Measurements from ENCODE around the gene AFP.

Gene AFP

DNA sequence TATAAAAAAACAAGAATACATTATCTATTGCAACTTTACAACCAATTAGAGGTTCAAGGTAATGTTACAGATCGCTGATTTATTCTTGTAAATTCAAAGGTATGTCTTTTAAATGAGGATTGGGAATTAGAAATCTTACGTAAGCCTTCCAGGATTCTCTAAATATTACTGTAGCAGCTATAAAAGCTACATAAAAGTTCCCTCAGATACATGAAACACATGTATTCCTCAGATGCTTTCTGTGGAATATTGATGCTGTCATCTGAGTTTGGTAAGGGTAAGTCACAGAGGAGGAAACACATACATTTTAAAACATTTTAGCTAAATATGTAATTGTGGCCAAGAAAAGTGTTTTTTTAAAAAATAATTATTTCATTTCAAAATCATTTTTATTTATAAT, 3.4 kb downstream of the AFP start:
- no peak for DNase-seq

DNA sequence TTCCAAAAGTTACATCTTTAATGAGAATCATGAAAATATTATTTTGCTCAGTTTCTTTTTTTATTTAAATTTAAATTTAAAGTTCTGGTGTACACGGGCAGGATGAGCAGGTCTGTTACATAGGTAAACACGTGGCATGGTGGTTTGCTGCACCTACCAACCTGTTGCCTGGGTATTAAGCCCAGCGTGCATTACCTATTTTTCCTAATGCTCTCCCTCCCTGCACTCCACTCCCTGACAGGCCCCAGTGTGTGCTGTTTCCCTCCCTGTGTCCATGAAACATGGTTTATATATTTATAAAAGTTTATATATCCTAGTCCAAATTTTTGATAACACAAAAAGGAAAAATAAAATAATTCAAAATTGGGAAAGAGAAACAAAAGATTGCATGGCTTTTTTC, 4.0 kb downstream of the AFP start:
- no peak for DNase-seq

DNA sequence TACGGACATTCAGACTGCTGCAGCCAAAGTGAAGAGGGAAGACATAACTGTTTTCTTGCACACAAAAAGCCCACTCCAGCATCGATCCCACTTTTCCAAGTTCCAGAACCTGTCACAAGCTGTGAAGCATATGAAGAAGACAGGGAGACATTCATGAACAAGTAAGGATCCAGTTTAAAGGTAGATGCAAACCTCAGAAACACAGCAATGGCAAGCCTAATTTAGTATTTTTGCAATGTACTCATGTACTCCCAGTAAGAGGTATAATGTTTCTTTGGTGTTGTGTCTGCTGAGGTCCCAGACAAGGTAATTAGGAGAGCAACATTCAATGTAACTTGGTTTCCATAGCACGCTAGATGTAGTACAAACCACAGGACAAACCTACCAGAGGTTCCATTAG, 4.6 kb downstream of the AFP start:
- DNase-seq, result no peak

DNA sequence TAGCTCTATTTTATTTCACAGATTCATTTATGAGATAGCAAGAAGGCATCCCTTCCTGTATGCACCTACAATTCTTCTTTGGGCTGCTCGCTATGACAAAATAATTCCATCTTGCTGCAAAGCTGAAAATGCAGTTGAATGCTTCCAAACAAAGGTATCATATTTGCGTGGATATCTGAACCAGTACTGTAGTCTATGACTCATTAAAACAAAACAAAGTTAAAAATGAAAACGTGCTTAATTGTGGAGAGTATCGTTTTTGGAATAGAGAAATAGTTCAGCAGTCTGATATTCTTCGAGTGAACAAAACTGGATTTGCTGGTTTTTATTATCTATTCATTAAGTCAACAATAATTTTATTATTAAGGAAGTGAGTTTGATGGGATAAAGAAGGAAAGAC, 6.3 kb downstream of the AFP start:
- no peak for DNase-seq

DNA sequence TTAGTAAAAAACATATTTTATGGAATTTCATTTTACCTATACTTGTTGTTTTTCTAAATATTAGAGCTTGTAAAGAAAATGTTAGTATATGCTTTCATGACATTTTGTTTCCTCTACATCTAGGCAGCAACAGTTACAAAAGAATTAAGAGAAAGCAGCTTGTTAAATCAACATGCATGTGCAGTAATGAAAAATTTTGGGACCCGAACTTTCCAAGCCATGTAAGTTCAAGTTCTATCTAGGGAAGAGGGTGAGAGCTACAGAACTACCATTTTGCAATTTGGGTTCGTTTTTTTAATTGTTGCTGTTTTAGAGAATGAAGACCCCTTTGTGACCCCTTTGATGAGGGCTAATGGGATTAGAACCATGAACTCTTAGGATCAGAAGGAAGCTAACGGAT, 7.2 kb downstream of the AFP start:
- DNase-seq, result no peak

DNA sequence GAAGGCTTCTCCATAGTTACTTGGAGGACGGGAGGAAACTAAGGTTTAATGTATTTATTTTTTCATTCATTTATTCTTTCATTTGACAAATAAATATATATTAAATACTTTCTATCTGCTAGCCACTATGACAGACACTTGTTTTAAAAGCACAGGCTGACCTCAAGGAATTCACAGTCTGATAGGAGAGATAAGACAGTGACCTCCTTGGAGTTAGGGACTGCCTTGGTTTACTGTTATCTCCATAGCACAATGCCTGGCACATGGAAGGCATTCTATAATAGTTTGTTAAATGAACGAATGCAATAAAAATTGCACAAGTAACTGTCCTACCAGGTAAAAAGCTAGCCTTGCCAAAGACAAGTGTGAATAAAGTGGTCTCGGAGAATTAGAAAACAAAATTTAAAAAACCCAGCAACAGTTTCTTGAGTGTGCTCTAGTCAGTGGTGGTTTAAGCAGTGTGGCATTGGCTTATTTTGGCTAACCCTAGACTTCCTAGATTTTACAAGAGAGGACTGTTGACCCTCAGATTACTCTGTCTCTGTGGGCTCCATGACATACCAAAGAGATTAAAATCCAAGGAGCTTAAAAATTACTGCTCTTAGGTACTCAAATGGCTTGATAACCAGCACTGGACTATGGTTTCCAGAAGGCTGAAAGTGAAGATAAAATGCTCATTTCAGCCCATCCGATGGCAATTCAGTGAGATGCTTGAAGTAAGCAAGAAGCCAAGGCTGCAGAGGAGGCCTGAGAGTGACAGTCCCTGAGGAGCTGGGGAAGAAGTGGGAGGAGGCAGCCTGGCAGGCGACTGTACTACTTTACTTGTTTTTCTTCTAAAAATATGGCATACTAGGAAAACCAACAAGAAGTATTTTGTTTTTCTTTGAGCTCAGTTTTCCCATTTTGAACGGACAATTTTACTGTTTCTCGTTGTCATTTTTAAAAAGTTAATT, 9.6 kb downstream of the AFP start:
- no peak for DNase-seq

DNA sequence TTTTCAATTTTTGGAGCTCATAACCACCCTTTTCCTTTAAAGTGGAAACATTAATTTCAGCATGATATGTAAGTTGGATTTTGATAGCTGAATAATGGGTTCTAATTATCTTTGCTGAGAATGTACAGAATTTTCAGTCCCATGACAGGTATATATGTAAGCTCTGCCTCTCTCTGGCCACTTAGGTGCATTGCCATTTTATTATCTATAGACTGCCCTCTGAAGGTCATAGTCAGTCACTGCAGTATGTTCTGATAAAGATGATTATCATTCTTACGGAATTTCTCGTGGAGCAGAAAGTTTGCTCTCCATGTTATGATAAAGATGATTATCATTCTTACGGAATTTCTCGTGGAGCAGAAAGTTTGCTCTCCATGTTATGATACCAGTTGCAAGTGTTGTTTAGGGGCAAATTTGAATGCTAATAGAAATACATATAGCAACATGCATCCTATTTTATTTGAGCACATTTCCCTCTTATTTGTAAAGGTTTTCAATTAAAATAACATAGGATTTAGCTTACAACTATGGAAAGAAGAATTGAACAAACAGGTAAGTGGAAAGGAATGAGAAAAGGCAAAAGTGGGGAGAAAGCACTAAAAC, 10.4 kb downstream of the AFP start:
- no peak for DNase-seq

DNA sequence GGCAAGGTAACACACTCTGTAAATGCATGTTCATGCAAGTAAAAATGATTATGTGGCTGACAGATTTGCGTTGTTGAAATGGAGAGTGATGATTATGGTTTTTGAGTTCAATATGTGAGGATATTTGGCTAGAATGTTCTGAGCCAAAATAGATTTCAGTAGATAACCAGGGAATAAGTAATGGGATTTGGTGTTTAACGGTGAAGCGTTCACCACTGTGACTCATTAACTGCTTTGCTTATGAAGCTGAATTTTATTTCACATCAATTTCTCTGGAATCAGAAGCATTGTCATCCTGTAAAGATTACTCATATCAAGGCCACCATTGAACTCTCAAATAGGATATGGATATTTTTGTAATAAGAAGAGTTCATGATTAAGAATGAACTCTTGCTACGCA, 11.7 kb downstream of the AFP start:
- no peak for DNase-seq

DNA sequence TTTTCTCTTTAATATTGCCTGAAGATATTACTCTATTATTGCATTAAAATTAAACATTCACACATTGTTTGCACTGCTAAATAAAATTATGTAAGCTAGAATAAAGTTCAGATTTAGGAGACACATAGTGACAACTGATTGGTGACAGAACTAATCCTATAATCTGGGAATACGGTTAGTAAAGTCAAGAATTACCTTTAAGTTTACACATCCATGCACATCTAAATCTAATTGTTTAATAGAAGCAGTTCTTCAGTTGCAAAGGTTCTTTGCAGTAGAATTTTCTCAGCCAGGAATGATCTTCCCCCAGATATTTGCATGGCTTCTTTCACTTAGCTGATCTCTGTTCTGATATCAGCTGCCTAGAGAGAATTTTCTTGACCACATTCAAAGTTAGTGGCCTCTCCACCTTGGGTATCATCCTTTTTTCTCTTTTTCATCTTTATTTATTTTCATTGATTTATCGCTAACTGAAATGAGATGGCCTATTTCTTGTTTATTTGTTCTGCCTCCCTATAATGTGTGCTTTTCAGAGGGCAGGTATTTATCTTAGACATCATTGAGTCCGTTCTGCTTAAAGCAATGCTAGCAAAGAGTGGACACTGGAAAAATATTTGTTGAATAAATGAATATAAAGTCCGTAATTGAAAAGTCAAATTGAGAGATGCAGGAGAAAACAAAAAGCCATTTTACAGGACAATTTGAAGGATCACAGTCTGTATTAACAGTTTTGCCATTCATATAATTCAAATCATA, 12.6 kb downstream of the AFP start:
- no peak for DNase-seq

DNA sequence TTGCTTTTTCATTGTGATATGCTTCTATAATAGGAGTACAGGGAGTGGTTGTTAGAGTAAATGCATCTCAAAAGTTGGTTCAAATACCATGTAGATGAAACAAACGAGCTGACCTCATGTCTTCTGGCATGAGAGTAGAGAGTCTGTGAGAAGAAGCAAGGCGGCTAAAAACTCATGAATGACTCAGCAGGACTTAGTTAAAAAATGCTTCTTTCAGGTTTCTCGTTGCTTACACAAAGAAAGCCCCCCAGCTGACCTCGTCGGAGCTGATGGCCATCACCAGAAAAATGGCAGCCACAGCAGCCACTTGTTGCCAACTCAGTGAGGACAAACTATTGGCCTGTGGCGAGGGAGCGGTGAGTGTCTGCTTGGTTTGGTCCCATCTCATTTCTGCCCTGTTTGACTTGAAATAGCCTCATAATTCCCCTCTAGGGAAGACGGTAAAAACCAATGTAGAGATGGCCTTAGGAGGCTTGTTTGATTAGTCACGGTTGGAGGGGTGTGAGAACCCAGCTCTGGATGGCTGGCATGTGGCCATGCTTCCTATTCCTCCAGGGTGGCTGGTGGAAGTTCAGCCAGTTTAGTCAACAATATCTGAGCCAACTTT, 14.5 kb downstream of the AFP start:
- DNase-seq, result no peak

DNA sequence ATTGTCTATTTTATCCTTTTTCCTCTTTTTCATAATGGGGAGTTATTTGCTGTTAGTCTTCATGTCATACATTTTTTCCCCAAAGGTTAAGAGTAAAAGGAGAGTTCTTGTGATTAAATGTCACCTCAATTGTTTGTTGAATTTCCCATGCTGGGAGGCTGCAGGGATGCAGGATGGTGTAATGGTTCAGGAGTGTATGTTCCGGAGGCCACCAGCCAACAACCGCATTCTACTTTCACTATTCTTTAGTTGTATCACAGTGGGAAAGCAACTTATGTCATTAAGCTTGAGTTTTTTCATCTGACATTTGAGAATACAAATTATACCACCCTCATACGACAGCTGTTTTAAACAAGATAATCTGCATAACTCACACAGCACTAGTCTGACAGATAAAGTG, 15.4 kb downstream of the AFP start:
- no peak for DNase-seq

DNA sequence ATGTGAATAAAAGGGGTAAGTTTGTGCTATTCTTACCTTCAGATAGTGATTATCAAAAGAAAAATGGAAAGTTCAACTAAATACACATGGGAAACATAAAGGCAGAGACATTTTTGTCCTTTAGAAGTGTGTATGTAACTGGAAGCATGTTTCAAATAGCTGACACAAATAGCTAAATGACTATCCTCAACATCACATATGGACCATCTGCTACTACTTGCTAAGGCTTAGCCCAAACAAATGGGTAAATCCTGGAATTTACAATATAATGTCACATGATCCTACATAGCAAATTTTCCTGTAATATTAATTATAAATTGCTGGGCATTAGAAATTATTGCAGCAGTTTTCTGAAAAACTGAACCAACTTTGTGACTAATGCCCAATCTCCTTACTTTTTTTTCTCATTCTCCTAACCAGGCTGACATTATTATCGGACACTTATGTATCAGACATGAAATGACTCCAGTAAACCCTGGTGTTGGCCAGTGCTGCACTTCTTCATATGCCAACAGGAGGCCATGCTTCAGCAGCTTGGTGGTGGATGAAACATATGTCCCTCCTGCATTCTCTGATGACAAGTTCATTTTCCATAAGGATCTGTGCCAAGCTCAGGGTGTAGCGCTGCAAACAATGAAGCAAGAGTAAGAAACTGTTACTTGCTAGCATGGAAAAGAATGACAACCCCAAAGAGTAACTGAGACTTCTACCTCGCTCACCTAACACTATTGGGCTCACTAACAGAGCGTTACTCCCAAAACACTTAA, 16.1 kb downstream of the AFP start:
- DNase-seq, result no peak

DNA sequence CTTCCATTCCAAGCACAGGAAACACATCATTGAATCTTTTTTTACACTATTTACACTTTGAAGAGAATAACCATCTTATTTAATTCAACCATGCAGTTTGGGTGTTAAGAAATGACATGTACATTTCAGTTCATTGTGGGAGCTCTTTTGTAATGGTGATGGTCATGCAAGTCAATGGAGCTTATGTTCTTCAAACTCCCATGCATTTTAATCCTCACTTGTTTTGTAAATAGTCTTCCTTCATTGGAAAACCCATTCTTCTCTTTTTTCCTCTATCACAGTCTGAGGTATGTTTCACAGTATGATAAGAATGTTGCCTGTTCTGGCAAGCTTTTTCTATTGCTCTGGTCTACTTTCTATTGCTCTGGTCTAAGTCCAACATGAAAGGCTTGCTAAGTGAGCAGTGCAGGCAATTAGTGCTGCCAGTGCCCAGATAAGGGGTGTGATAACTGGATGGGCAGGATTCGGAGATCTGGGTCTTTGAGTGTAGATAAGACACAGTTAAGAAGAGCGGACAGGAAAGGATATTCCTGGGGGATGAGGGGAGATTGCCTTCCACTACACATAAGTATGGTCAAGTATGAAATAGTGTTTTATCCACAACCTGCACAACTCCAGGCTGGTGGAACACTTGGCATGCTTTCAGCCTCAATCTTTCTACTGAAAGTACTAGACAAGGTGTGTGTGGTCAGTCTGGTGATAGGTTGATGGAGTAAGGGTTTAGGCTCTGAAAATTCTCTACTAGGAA, 17.1 kb downstream of the AFP start:
- DNase-seq, result no peak

DNA sequence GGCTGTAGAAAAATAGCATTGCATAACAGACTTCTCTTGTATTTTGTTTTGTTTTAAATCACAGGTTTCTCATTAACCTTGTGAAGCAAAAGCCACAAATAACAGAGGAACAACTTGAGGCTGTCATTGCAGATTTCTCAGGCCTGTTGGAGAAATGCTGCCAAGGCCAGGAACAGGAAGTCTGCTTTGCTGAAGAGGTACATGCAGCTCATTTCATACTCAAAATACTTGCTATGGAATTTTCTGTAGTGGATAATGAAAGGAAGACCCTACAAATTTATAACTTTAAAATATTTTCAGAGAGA, 17.6 kb downstream of the AFP start:
- DNase-seq, result no peak

DNA sequence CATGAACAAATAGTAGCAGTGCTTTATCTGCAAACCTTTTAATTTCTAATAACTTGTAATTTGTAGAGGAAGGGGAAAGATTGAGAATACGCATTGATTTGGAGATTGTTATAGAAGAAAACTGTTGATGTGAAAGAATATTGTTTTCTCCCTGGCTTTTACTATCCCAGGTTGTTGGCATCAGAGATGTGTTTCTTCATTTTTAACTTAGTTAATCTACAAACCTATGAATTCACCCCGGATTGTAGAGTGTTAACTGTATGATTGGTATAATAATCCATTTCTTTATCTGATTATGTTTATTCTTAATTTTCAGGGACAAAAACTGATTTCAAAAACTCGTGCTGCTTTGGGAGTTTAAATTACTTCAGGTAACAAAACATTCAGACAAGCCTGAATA, 18.9 kb downstream of the AFP start:
- no peak for DNase-seq

DNA sequence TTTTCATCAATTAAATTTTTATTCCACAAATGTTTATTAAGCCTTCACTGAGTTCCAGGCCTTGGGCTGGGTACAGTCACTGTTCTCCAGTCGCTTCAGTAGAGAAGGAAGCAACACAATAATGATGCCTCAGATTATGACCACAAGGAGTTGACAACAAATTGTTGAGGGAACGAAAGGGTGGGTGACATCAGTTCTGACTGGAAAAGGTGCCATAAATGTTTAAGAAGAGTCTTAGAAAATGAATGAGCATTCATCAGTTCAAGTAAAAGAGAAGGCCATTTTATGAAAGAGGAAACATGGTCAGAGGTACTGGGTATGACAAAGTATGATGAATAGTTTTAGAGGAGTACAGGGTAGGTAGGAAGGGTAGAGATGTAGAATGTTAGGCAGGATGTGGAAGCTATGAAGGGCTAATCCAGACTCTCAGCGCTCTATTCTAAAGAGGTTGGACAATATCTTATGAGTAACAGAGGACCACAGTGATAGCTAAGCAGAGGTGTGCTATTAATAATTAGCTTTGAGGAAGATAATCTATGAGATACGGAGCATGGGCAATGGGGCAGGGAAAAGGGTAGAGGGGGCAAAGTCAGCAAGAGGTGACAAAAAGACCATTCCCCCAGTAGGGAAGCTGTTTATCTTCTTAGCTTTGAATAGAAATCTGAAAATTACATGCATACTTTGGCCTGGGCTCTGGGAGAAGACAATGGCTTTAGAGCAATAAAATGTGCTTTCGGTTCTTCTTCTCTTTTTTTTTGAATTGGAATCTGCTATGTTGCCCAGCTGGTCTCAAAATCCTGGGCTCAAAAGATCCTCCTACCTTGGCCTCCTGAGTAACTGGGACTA, 20.4 kb downstream of the AFP start:
- DNase-seq, result no peak

DNA sequence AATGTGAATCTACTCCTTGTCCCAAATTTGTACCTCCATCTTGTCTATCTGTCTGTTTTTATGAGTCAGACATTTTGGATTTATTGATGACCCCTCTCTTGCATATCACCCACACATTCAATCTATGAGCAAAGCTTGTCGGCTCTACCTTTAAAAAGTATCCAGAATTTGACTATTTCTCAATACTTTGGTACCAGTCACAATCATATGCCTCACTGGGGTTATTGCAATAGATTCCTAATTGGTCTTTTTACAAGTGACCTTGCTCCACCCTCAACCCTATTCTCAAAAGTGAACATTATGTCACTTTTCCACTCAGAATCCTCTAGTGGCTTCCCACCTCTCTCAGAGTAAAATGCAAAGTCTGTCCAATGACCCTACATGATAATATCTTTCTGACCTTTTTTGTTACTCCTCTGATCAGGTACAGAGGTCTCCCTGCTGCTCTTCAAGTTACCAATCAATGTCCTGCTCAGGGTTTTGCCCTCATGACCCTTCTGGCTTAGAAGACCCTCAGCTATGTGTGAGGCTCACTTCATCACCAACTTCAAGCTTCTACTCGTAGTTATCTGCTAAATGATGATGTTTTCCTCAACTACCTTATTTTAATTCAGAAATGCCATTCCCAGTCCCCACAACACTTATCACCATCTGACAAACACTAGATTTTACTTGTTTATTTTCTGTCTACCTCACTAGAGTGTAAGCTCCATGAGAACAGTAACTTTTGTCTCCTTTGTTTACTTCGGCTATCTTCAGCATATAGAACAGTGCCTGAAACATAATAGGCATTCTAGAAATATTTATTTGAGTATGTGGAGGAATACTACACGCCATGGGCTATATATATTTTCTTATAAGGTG, 22.4 kb downstream of the AFP start:
- no peak for DNase-seq

DNA sequence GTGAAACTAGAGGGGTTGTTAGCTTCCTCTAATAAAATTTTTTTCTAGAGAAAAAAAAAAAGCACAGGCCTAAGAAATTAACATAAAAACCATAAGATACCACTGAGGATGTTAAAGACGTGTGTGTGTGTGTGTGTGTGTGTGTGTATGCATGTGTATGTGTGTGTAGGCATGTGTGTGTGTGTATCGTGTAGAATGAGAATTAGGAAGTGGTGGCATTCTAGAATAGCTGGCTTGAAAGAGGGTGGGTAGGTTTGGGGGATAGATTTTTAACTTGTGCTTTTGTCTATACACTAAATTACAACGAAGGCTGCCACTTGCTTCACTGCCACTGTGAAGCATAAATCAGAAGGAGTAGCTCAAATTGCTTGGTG, 23.0 kb downstream of the AFP start:
- DNase-seq, result no peak

DNA sequence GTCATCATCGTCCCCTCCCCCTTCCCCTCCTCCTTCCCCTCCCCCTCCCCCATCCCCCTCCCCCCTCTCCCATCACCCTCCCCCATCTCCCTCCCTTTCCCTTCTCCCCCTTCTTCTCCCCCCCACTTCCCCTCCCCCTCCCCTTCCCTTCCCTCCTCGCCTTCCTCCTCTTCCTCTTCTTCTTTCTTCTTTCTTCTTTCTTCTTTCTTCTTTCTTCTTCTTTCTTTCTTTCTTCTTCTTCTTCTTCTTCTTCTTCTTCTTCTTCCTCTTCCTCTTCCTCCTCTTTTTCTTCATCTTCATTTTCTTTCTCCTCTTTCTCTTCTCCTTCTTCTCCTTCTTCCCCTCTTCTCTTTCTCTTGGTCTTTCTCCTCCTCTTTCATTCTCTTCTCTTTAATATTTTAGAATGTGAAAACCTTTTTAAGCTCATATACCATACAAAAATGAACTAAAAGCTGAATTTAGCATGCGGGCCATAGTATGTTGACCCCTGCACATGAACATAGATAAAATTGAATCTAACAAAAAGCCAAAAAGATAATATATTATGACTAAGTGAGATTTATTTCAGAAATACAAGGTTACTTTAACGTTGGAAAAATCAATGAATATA, 25.0 kb downstream of the AFP start:
- DNase-seq, result no peak

DNA sequence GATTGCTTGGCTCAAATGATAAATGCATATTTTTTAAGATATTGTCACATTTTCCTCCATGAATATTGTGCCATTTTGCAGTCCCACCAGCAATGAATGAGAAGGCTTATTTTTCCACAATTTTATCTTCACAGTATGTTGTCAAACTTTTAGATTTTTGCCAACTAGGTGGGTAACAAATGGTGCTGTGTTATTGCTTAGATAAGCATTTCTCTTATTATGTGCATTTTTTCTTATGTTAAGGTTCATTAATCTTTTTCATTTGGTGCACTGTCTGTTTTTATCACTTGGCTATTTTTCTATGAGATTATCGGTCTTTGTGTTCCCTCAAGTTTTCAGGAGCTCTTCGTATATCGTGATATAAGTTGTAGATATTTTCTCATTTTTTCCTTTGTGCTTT, 32.1 kb downstream of the AFP start:
- DNase-seq, result no peak
